HG02763 (cell line): ENCODE results near the gene NEK9.
"Not testable (repeated sequence)": the region's sequence is repeated elsewhere in the genome, so short reads cannot be mapped to it uniquely, and the experiment has no call there.

Experiments used
- ATAC-seq: cut with Tn5 transposase; IDR thresholded peaks from one replicate; pipeline ENCODE4 v1.9.1; 2021; ENCODE audit warnings: mild to moderate bottlenecking, moderate library complexity; ENCODE audit not compliant: unreplicated experiment

The NEK9 gene

GRCh38 chr14:75126679-75127473, at the start of gene NEK9:
Gene NEK9, minus strand, starts transcription at chr14:75127048. Its CDS starts 127 bp downstream, at chr14:75126921.
- ATAC-seq = peak; percentile 83

- ATAC-seq = peak; percentile 75
Observed at GRCh38 chr14:75176142-75176820, 49.4 kb upstream of the NEK9 start, which contains the start of gene TMED10. Gene TMED10, minus strand, starts transcription at chr14:75176612. Its CDS starts 33 bp downstream, at chr14:75176579.

GRCh38 chr14:75175677-75176141, 48.9 kb upstream of the NEK9 start:
- peak; percentile 5 for ATAC-seq

- no peak for ATAC-seq
Observed at GRCh38 chr14:75174066-75174465, 47.2 kb upstream of the NEK9 start.

- ATAC-seq = no peak
Observed at GRCh38 chr14:75170772-75171171, 43.9 kb upstream of the NEK9 start.

GRCh38 chr14:75168586-75169335, 41.9 kb upstream of the NEK9 start:
- no peak for ATAC-seq

GRCh38 chr14:75167325-75167724, 40.5 kb upstream of the NEK9 start:
- no peak for ATAC-seq

- no peak for ATAC-seq
Observed at GRCh38 chr14:75165586-75166391, 38.9 kb upstream of the NEK9 start.

- ATAC-seq = no peak
Observed at GRCh38 chr14:75164809-75165208, 38.0 kb upstream of the NEK9 start.

- no peak for ATAC-seq
Observed at GRCh38 chr14:75163677-75164076, 36.8 kb upstream of the NEK9 start.

GRCh38 chr14:75162631-75163030, 35.8 kb upstream of the NEK9 start:
- ATAC-seq = no peak

GRCh38 chr14:75158843-75159614, 32.2 kb upstream of the NEK9 start:
- ATAC-seq = no peak

GRCh38 chr14:75156901-75157300, 30.1 kb upstream of the NEK9 start:
- no peak for ATAC-seq

GRCh38 chr14:75156111-75156510, 29.3 kb upstream of the NEK9 start:
- ATAC-seq = no peak

- ATAC-seq = no peak
Observed at GRCh38 chr14:75155169-75155568, 28.3 kb upstream of the NEK9 start.

GRCh38 chr14:75153295-75153694, 26.4 kb upstream of the NEK9 start:
- no peak for ATAC-seq

- no peak for ATAC-seq
Observed at GRCh38 chr14:75151851-75152250, 25.0 kb upstream of the NEK9 start.

- not testable (repeated sequence) for ATAC-seq
Observed at GRCh38 chr14:75150637-75151036, 23.8 kb upstream of the NEK9 start.

- ATAC-seq = no peak
Observed at GRCh38 chr14:75150150-75150549, 23.3 kb upstream of the NEK9 start.
